Neural cell (in vitro differentiated cells): Measurements from ENCODE around the gene RP9. TPM values are rescaled to one million over a fixed set of nuclear protein-coding genes. Genes with fewer than 3 reads are reported as not detected.

ENCODE experiments used
- H2AFZ ChIP-seq: fragments of 200-600, 300-800 bp; sonication (generic), shearing (Covaris generic); 2 replicates; pipeline ENCODE4 v1.6.0; 2014; ENCODE audit warnings: low read depth, mild to moderate bottlenecking, antibody characterized with exemption, low read length, moderate library complexity
- H3F3A ChIP-seq: fragments of 200-600 bp; shearing (Covaris generic); 2 replicates; pipeline ENCODE4 v1.6.1; 2016; ENCODE audit warnings: mild to moderate bottlenecking, moderate library complexity, mixed read lengths, antibody characterized with exemption, low read length; ENCODE audit not compliant: insufficient read depth, poor library complexity, severe bottlenecking
- H3K27ac ChIP-seq: fragments of 200-600, 300-800 bp; sonication (generic), shearing (Covaris generic); 2 replicates; pipeline ENCODE4 v1.5.1; 2014; ENCODE audit warnings: mild to moderate bottlenecking, low read length, moderate library complexity
- H3K27me3 ChIP-seq: fragments of 300-800, 200-600 bp; sonication (generic), shearing (Covaris generic); 2 replicates; pipeline ENCODE4 v1.6.0; 2014; ENCODE audit warnings: mild to moderate bottlenecking, low read depth, low read length, moderate library complexity; ENCODE audit not compliant: insufficient read depth
- H3K36me3 ChIP-seq: fragments of 300-800, 200-600 bp; sonication (generic), shearing (Covaris generic); 2 replicates; pipeline ENCODE4 v1.5.1; 2014; ENCODE audit warnings: mild to moderate bottlenecking, antibody characterized with exemption, low read length, moderate library complexity; ENCODE audit not compliant: insufficient read depth
- H3K4me2 ChIP-seq: fragments of 300-800, 200-600 bp; sonication (generic), shearing (Covaris generic); 2 replicates; pipeline ENCODE4 v1.6.0; 2014; ENCODE audit warnings: mild to moderate bottlenecking, low read length
- H3K4me3 ChIP-seq: fragments of 300-800, 200-600 bp; sonication (generic), shearing (Covaris generic); 2 replicates; pipeline ENCODE4 v1.5.1; 2014; ENCODE audit warnings: mild to moderate bottlenecking, low read length, moderate library complexity
- H3K79me2 ChIP-seq: fragments of 200-600 bp; shearing (Covaris generic); replicated peaks from 2 replicates; pipeline ENCODE4 v1.6.0; 2014; ENCODE audit warnings: mild to moderate bottlenecking, low read length, moderate library complexity; ENCODE audit not compliant: insufficient read depth
- H3K9ac ChIP-seq: fragments of 300-800, 200-600 bp; sonication (generic), shearing (Covaris generic); 2 replicates; pipeline ENCODE4 v1.6.1; 2016; ENCODE audit warnings: mild to moderate bottlenecking, low read length, mixed read lengths
- H3K9me2 ChIP-seq: fragments of 200-600 bp; shearing (Covaris generic); 2 replicates; pipeline ENCODE4 v1.6.1; 2016; ENCODE audit warnings: mild to moderate bottlenecking, low read length, mixed read lengths; ENCODE audit not compliant: insufficient read depth
- H3K9me3 ChIP-seq: fragments of 200-600, 300-800 bp; sonication (generic), shearing (Covaris generic); 2 replicates; pipeline ENCODE4 v1.6.1; 2016; ENCODE audit warnings: mild to moderate bottlenecking, mixed run types, low read length, moderate library complexity, mixed read lengths
- H4K20me1 ChIP-seq: fragments of 200-600 bp; shearing (Covaris generic); 2 replicates; pipeline ENCODE4 v1.6.1; 2016; ENCODE audit warnings: mild to moderate bottlenecking, mixed run types; ENCODE audit not compliant: insufficient read depth
- EP300 ChIP-seq: fragments of 450-650 bp; conservative IDR thresholded peaks from 2 replicates; pipeline ENCODE4 v1.6.1; 2014; ENCODE audit warnings: antibody characterized with exemption, mild to moderate bottlenecking, moderate library complexity; ENCODE audit not compliant: poor library complexity, severe bottlenecking
- EZH2 ChIP-seq: fragments of 200-600, 300-800 bp; shearing (Covaris generic), sonication (generic); IDR thresholded peaks from 2 replicates; pipeline ENCODE4 v1.6.1; 2014; ENCODE audit warnings: antibody characterized with exemption, low read length, borderline replicate concordance, mild to moderate bottlenecking; ENCODE audit not compliant: insufficient read depth, poor library complexity, severe bottlenecking
- MXI1 ChIP-seq: fragments of 450-650 bp; conservative IDR thresholded peaks from 2 replicates; pipeline ENCODE4 v1.6.1; 2014; ENCODE audit warnings: antibody characterized with exemption, mild to moderate bottlenecking; ENCODE audit not compliant: poor library complexity, severe bottlenecking
- POLR2AphosphoS5 ChIP-seq: IDR thresholded peaks from 2 replicates; pipeline ENCODE4 v1.6.1; 2012
- RAD21 ChIP-seq: fragments of 450-650 bp; conservative IDR thresholded peaks from 2 replicates; pipeline ENCODE4 v1.6.1; 2014; ENCODE audit warnings: antibody characterized with exemption, mild to moderate bottlenecking, moderate library complexity
- REST ChIP-seq: IDR thresholded peaks from 2 replicates; pipeline ENCODE4 v1.6.1; 2012; ENCODE audit warnings: borderline replicate concordance
- SMC3 ChIP-seq: fragments of 450-650 bp; conservative IDR thresholded peaks from 2 replicates; pipeline ENCODE4 v1.6.1; 2014; ENCODE audit warnings: antibody characterized with exemption, mild to moderate bottlenecking, moderate library complexity; ENCODE audit not compliant: poor library complexity
- TAF1 ChIP-seq: IDR thresholded peaks from 2 replicates; pipeline ENCODE4 v1.6.1; 2012; ENCODE audit warnings: low read depth
- polyA plus RNA-seq: library from polyadenylated mRNA; depleted of rRNA; stranded (reverse); fragments of >200 nt; gene quantifications from 2 replicates; pipeline ENCODE4 v1.2.3, GENCODE V29; 2014
- TF ChIP-seq, protein P1 (sequence below): fragments of 450-650 bp; IDR thresholded peaks from 2 replicates; pipeline ENCODE4 v1.5.1; 2014; ENCODE audit warnings: antibody characterized with exemption, mild to moderate bottlenecking, moderate library complexity; ENCODE audit not compliant: poor library complexity, severe bottlenecking

Gene RP9
- polyA plus RNA-seq, 1 donor from 2014 or later: 36.9 TPM

- Histone ChIP-seq H3K79me2 (peaks cover 47% of the 10 kb centered on the region), H3F3A (peaks cover 3% of the 10 kb centered on the region), H3K9me2 (no peaks in the 10 kb centered on the region), H3K27ac (peak within 1 kb of the TSS; percentile 95), H3K9ac (peak within 1 kb of the TSS; percentile 87), H3K4me3 (peak within 1 kb of the TSS; percentile 83), H3K9me3 (peaks cover 12% of the 10 kb centered on the region), H2AFZ (peak within 1 kb of the TSS; percentile 58), H3K27me3 (no peaks in the 10 kb centered on the region), H3K36me3 (peaks cover 4% of the 10 kb centered on the region), H4K20me1 (peaks cover 7% of the 10 kb centered on the region), H3K4me2 (peak within 1 kb of the TSS; percentile 79)
- TF ChIP-seq REST: peak; percentile 46
- TF ChIP-seq RAD21: peak; percentile 19
- TF ChIP-seq POLR2AphosphoS5: peak; percentile 88
- TF ChIP-seq EP300: peak; percentile 27
- TF ChIP-seq, protein P1, sequence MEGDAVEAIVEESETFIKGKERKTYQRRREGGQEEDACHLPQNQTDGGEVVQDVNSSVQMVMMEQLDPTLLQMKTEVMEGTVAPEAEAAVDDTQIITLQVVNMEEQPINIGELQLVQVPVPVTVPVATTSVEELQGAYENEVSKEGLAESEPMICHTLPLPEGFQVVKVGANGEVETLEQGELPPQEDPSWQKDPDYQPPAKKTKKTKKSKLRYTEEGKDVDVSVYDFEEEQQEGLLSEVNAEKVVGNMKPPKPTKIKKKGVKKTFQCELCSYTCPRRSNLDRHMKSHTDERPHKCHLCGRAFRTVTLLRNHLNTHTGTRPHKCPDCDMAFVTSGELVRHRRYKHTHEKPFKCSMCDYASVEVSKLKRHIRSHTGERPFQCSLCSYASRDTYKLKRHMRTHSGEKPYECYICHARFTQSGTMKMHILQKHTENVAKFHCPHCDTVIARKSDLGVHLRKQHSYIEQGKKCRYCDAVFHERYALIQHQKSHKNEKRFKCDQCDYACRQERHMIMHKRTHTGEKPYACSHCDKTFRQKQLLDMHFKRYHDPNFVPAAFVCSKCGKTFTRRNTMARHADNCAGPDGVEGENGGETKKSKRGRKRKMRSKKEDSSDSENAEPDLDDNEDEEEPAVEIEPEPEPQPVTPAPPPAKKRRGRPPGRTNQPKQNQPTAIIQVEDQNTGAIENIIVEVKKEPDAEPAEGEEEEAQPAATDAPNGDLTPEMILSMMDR: no peak
- TF ChIP-seq EZH2: no peak
- TF ChIP-seq MXI1: peak; percentile 89
- peak; percentile 72 for TF ChIP-seq TAF1
- peak; percentile 43 for TF ChIP-seq SMC3
These were observed 47.0 kb downstream of the RP9 start, which contains the start of gene NT5C3A for GRCh38 chr7:33062023-33062781. Gene NT5C3A, minus strand, starts transcription at chr7:33062776. Its CDS starts 71 bp downstream, at chr7:33062705.

DNA sequence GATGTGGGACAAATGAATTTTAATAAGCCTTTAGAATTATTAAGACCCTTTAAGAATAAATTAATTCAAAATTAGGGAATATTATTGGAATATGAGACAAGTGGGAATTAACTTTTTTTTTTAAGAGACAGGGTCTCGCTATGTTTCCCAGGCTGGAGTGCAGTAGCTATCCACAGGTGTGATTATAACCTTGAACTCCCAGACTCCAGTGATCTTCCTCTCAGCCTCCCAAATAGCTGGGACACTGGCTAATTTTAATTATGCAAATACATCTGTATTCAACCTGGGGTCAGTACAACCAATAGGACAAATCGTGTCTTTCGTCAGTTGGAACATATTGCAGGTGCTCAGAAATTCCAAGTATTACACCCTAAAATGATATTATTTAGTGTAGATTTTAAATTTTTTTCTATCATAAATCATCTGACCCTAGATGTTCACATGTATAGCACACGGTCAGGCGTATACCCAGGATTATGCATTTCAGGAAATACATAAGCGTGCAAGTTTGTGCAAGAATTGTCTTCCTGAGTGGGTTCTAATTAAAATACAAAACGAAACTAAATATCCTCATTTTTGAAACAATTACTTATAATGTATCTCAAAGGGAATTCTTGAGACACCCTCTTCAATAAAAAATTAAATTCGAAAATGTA is 47.8 kb downstream of the RP9 start:
- peak overlapping the region; percentile 83 for H3K4me3 ChIP-seq
- H3K79me2 ChIP-seq: peaks cover 49% of the 10 kb centered on the region
- TF ChIP-seq, protein P1: no peak
- no peak for TF ChIP-seq RAD21
- TF ChIP-seq TAF1: no peak
- TF ChIP-seq REST: no peak
- no peak for TF ChIP-seq EP300
- no peak for TF ChIP-seq EZH2
- no peak for TF ChIP-seq POLR2AphosphoS5
- no peak for TF ChIP-seq SMC3
- TF ChIP-seq MXI1: no peak
- no peaks in the 10 kb centered on the region for H3K27me3 ChIP-seq
- no peak overlapping the region for H3K27ac ChIP-seq
- H2AFZ ChIP-seq: no peak overlapping the region
- peak overlapping the region; percentile 68 for H3K4me2 ChIP-seq
- no peaks in the 10 kb centered on the region for H3K9me2 ChIP-seq
- peak overlapping the region; percentile 87 for H3K9ac ChIP-seq
- peaks cover 4% of the 10 kb centered on the region for H3K36me3 ChIP-seq
- H3K9me3 ChIP-seq: peaks cover 8% of the 10 kb centered on the region
- H4K20me1 ChIP-seq: peaks cover 7% of the 10 kb centered on the region
- H3F3A ChIP-seq: peaks cover 3% of the 10 kb centered on the region
